ENCODE data around the gene PATE2. TPM values are rescaled to one million over a fixed set of nuclear protein-coding genes. Genes with fewer than 3 reads are reported as not detected.

Gene PATE2
- total RNA-seq, 1 experiment from 2014 or later = not detected

GRCh38 chr11:125762445-125762844 lies 16.2 kb downstream of the PATE2 start:
- Histone ChIP-seq H3K4me1 (0 out of 2 replicates have a peak, but pooled peaks cover 3% of the 10 kb centered on the region), H3K4me3 (ENCODE audit: low read depth, low read length) (no peak overlapping the region), H3K27me3 (replicated peaks; ENCODE audit: control insufficient read depth, insufficient read depth, low read length) (no peaks in the 10 kb centered on the region), H3K9me3 (peaks cover 7% of the 10 kb centered on the region), H3K36me3 (ENCODE audit: control insufficient read depth, insufficient read depth, low read length) (no peaks in the 10 kb centered on the region)
- ChIA-PET CTCF (no interaction called here), POLR2A (no interaction called here)
- DNase-seq = no peak
- TF ChIP-seq CTCF (IDR thresholded peaks at IDR 0.05; ENCODE audit: insufficient read depth in 1 of 2, low read depth in 1 of 2, low read length in 1 of 2, severe bottlenecking in 1 of 2, unreplicated experiment in 1 of 2) = no peak
- intact Hi-C loops (cut with micrococcal nuclease; ENCODE audit: unreplicated experiment) = no loop called here
- Mint-ChIP-seq H3K27ac (ENCODE audit: unreplicated experiment) (no peak overlapping the region), H3K4me1 (ENCODE audit: low read depth, unreplicated experiment) (no peaks in the 10 kb centered on the region), H3K4me3 (ENCODE audit: unreplicated experiment) (no peak overlapping the region), H3K36me3 (ENCODE audit: insufficient read depth, unreplicated experiment) (no peaks in the 10 kb centered on the region), H3K9me3 (ENCODE audit: unreplicated experiment) (peaks cover 9% of the 10 kb centered on the region), H3K27me3 (ENCODE audit: insufficient read depth, unreplicated experiment) (peaks cover 37% of the 10 kb centered on the region)
- BruUV-seq (replicated peaks) = no TSS peak

GRCh38 chr11:125756050-125756449 lies 22.6 kb downstream of the PATE2 start:
- Mint-ChIP-seq H3K27me3 (ENCODE audit: insufficient read depth, unreplicated experiment) (peaks cover 38% of the 10 kb centered on the region), H3K4me3 (ENCODE audit: unreplicated experiment) (no peak overlapping the region), H3K9me3 (ENCODE audit: unreplicated experiment) (peaks cover 9% of the 10 kb centered on the region), H3K36me3 (ENCODE audit: insufficient read depth, unreplicated experiment) (no peaks in the 10 kb centered on the region), H3K4me1 (ENCODE audit: low read depth, unreplicated experiment) (no peaks in the 10 kb centered on the region), H3K27ac (ENCODE audit: unreplicated experiment) (no peak overlapping the region)
- Histone ChIP-seq H3K9me3 (peaks cover 7% of the 10 kb centered on the region), H3K27me3 (replicated peaks; ENCODE audit: control insufficient read depth, insufficient read depth, low read length) (no peaks in the 10 kb centered on the region; the same call in 1 of the 2 replicates), H3K4me1 (no peaks in the 10 kb centered on the region), H3K4me3 (ENCODE audit: low read depth, low read length) (no peak overlapping the region), H3K36me3 (ENCODE audit: control insufficient read depth, insufficient read depth, low read length) (no peaks in the 10 kb centered on the region)
- intact Hi-C loops (cut with micrococcal nuclease; ENCODE audit: unreplicated experiment) = no loop called here
- BruUV-seq (replicated peaks) = no TSS peak
- no peak for DNase-seq
- TF ChIP-seq CTCF (IDR thresholded peaks at IDR 0.05; ENCODE audit: insufficient read depth in 1 of 2, low read depth in 1 of 2, low read length in 1 of 2, severe bottlenecking in 1 of 2, unreplicated experiment in 1 of 2) = no peak
- ChIA-PET CTCF (no interaction called here), POLR2A (no interaction called here)

GRCh38 chr11:125750629-125751028 lies 28.0 kb downstream of the PATE2 start:
- no peaks in the 10 kb centered on the region for H3K36me3 ChIP-seq (ENCODE audit: control insufficient read depth, insufficient read depth, low read length)
- DNase-seq = no peak
- H3K9me3 ChIP-seq = no peaks in the 10 kb centered on the region
- no peaks in the 10 kb centered on the region for H3K36me3 Mint-ChIP-seq (ENCODE audit: insufficient read depth, unreplicated experiment)
- no peak for TF ChIP-seq CTCF (IDR thresholded peaks at IDR 0.05; ENCODE audit: insufficient read depth in 1 of 2, low read depth in 1 of 2, low read length in 1 of 2, severe bottlenecking in 1 of 2, unreplicated experiment in 1 of 2)
- H3K4me1 Mint-ChIP-seq (ENCODE audit: low read depth, unreplicated experiment) = no peaks in the 10 kb centered on the region
- intact Hi-C loops (cut with micrococcal nuclease; ENCODE audit: unreplicated experiment) = no loop called here
- peaks cover 20% of the 10 kb centered on the region for H3K27me3 Mint-ChIP-seq (ENCODE audit: insufficient read depth, unreplicated experiment)
- H3K27ac Mint-ChIP-seq (ENCODE audit: unreplicated experiment) = no peak overlapping the region
- ChIA-PET CTCF (no interaction called here), POLR2A (no interaction called here)
- BruUV-seq (replicated peaks) = no TSS peak
- no peak overlapping the region for H3K4me3 ChIP-seq (ENCODE audit: low read depth, low read length)
- peaks cover under 1% of the 10 kb centered on the region for H3K27me3 ChIP-seq (replicated peaks; ENCODE audit: control insufficient read depth, insufficient read depth, low read length)
- no peaks in the 10 kb centered on the region for H3K9me3 Mint-ChIP-seq (ENCODE audit: unreplicated experiment)
- no peaks in the 10 kb centered on the region for H3K4me1 ChIP-seq
- no peak overlapping the region for H3K4me3 Mint-ChIP-seq (ENCODE audit: unreplicated experiment)

Measured in Caco-2 (cell line).